ENCODE results near the gene ANKRD50.

ANKRD50 gene

GRCh38 chr4:124633285-124633941, 79.1 kb downstream of the ANKRD50 start:
- no peak for DNase-seq (ENCODE audit: low read depth)

DNA sequence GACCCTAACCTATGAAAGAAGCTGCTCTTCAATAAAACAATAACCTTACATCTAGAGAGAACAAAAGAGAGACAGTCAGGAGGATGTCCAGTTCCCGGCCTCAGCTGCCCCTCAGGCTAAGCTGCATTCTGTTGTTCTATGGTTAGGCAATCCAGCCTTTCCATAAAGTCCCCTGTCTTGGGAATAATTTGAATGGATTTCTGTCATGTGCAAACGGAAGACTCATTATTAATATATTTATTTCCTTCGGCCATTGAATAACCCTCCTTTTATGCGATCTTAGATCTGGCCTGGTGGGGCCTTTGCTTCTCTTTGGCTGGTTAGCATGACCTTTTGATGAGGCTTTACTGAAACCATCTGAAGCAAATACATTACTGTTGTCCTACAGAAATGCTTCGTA, 80.1 kb downstream of the ANKRD50 start:
- DNase-seq (ENCODE audit: low read depth): no peak

GRCh38 chr4:124631760-124632159, 80.8 kb downstream of the ANKRD50 start:
- DNase-seq (ENCODE audit: low read depth): no peak

GRCh38 chr4:124629681-124630080, 82.9 kb downstream of the ANKRD50 start:
- DNase-seq (ENCODE audit: low read depth): no peak

Measured in stimulated activated CD8-positive, alpha-beta memory T cell treated with anti-CD3 and anti-CD28 coated beads, Interleukin-15, amount 100 ng/mL, for 24 hours (primary cell).